Left kidney (tissue), 8 donors: ENCODE results near the gene SMPD2. TPM values are rescaled to one million over a fixed set of nuclear protein-coding genes. Genes with fewer than 3 reads are reported as not detected.
A peak's percentile ranks its signal among the peaks of the same experiment; 100 is the strongest.

Experiments used
- DNase-seq: peaks from one replicate; pipeline ENCODE4 v3.0.0-alpha.2; 2013
- long read RNA-seq, 8 donors: transcript quantifications; one replicate each; lab custom pipeline, GENCODE V29; 2026
- polyA plus RNA-seq: library from polyadenylated mRNA; unstranded; fragments of 120-200 nt; gene quantifications from one replicate; pipeline ENCODE4 v1.2.1, GENCODE V29; 2013; ENCODE audit not compliant: insufficient read length

The SMPD2 gene, protein sequence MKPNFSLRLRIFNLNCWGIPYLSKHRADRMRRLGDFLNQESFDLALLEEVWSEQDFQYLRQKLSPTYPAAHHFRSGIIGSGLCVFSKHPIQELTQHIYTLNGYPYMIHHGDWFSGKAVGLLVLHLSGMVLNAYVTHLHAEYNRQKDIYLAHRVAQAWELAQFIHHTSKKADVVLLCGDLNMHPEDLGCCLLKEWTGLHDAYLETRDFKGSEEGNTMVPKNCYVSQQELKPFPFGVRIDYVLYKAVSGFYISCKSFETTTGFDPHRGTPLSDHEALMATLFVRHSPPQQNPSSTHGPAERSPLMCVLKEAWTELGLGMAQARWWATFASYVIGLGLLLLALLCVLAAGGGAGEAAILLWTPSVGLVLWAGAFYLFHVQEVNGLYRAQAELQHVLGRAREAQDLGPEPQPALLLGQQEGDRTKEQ
- polyA plus RNA-seq: 12.9 TPM
- long read RNA-seq, donor 1, transcript SMPD2-201 (10 exons, 1,645 nt): major isoform, 6 of 16 reads
- long read RNA-seq, donor 1, partial matches to known transcripts: 8 of 16 reads
- long read RNA-seq, donor 1, other reads (novel, unspliced or antisense): 0 of 16 reads
- long read RNA-seq, donor 2, partial matches to known transcripts: 7 of 9 reads
- long read RNA-seq, donor 2, other reads (novel, unspliced or antisense): 0 of 9 reads
- long read RNA-seq, donor 3: 0 reads
- long read RNA-seq, donor 4: 0 reads
- long read RNA-seq, donor 5, transcript SMPD2-201 (10 exons, 1,645 nt): major isoform, 5 of 41 reads
- long read RNA-seq, donor 5, partial matches to known transcripts: 34 of 41 reads
- long read RNA-seq, donor 5, other reads (novel, unspliced or antisense): 0 of 41 reads
- long read RNA-seq, donor 6, partial matches to known transcripts: 0 of 6 reads
- long read RNA-seq, donor 6, other reads (novel, unspliced or antisense): 0 of 6 reads
- long read RNA-seq, donor 7, transcript SMPD2-201 (10 exons, 1,645 nt): major isoform, 5 of 6 reads
- long read RNA-seq, donor 7, partial matches to known transcripts: 0 of 6 reads
- long read RNA-seq, donor 7, other reads (novel, unspliced or antisense): 0 of 6 reads
- long read RNA-seq, donor 8, partial matches to known transcripts: 0 of 1 reads
- long read RNA-seq, donor 8, other reads (novel, unspliced or antisense): 0 of 1 reads

GRCh38 chr6:109440331-109441068, at the start of gene SMPD2, which contains the start of gene PPIL6:
TSS of gene SMPD2 (plus strand) at chr6:109440724. CDS start at chr6:109441122, 398 bp downstream.
TSS of gene PPIL6 (minus strand) at chr6:109440628. CDS start at chr6:109440590, 38 bp downstream.
- DNase-seq: peak; percentile 94

DNA sequence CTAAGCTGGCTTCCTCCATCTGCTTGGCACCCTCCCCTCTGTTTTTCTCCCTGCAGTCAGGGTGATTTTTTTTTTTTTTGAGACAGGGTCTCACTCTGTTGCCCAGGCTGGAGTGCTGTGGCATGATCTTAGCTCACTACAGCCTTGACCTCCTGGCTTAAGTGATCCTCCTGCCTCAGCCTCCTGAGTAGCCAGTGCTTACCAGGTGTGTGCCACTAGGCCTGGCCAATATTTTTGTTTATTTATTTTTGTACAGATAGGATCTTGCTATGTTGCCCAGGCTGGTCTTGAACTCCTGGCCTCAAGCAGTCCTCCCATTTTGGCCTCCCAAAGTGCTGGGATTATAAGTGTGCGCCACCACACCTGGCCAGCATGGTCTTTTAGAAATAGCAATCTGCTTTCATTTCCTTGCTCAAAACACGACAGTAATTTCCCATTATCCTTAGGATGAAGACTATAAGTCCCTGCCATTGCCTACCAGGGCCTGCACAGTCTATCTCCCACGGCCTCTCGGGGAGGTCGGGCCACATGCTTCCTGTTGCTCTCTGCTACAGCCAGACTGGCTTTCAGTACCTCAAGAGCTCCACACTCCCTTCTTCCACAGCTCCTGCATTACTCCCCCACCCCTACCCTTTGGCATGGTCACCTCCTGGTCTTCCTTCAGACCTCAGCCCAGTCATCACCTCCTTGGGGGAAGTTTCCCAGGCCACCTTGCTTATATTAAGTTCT, 47.2 kb upstream of the SMPD2 start:
- DNase-seq: no peak

DNA sequence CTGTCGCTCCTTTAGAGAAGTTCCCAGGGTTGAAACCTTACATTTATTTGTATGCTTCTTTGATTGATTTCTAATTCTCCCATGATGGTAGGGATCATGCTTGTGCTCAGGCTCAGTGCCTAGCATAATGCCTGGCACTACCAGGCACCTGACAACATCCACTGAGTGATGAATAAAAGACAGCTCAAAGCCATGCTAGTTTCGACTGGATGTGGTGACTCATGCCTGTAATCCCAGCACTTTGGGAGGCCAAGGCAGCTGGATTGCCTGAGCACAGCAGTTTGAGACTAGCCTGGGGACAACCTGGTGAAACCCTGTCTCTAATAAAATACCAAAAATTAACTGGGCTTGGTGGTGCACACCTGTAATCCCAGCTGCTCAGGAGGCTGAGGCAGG, 46.6 kb upstream of the SMPD2 start:
- no peak for DNase-seq

- no peak for DNase-seq
Observed at GRCh38 chr6:109396046-109396718, 44.3 kb upstream of the SMPD2 start.

GRCh38 chr6:109397020-109397419, 43.5 kb upstream of the SMPD2 start:
- DNase-seq: no peak

DNA sequence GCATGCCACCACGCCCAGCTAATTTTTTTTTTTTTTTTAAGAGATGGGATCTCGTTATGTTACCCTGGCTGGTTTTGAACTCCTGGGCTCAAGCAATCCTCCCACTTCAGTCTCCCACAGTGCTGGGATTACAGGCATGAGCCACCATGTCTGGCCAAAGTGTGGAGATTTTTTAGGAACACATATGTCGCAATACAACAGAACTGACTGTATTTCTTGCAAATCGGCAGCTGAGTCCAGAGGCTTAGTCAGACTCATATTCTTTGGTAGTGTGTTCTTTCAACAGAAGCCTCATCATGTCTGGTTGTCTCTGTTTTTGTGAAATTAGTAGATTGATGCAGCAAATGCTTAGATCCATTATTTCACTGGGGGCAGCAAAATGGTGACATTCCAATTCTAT, 34.3 kb upstream of the SMPD2 start:
- DNase-seq: no peak

- no peak for DNase-seq
Observed at GRCh38 chr6:109411034-109411433, 29.5 kb upstream of the SMPD2 start.

DNA sequence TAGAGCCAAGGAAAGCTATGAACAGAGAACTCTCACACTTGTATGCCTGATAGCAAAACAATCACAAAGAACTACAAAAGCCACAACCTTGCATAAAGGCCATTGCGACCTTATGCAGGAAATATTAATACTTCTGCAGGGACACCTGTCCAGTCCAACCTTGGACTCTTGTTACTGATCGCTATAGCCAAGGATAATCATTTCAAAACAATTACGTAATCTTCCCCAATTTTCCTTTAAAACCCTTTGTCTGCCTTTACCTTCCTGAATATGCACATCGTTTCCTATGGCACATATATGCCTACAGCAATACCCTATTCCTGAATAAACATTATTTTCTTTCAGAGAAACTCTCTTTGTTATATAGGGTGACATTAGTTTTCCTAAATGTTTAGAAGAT, 22.9 kb upstream of the SMPD2 start:
- no peak for DNase-seq

DNA sequence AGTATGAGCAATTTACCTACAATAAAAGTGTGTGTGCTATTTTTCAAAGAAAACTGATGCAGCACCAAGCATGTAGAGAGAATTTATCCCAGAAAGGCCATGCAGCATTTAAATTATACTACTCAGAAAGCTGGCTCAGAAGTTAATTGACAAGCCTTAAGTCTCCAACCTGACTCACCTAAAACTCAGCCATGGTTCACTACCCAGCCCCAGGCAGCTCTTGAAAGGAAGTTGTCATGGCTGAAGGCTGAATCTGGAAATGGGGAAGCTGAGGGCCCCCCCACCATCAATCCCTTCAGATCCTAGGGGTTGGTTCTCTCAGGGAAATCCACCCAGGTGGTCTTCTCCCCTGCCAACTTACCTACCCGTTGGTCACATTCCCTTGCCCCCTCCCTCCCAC, 19.8 kb upstream of the SMPD2 start:
- DNase-seq: no peak

DNA sequence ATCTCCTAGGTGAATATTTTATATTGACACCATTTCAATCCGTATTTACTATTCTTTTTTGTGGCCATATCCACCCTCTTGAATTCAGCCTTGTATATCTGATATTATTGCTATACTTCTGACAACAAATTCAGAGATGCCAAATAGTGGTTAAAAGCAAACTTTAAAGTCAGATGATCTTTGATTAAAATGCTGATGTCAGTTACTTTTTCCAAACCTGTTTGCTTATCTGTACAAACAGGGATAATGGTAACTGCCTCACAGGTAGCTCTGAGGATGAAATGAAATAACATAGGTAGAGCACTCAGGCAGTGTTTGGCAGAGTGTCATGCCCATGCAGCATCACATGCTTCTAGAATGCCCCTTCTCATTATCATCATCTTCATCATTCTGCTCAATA, 19.3 kb upstream of the SMPD2 start:
- no peak for DNase-seq

- no peak for DNase-seq
Observed at GRCh38 chr6:109424946-109425345, 15.6 kb upstream of the SMPD2 start.

- peak; percentile 38 for DNase-seq
Observed at GRCh38 chr6:109428889-109429477, 11.5 kb upstream of the SMPD2 start.

DNA sequence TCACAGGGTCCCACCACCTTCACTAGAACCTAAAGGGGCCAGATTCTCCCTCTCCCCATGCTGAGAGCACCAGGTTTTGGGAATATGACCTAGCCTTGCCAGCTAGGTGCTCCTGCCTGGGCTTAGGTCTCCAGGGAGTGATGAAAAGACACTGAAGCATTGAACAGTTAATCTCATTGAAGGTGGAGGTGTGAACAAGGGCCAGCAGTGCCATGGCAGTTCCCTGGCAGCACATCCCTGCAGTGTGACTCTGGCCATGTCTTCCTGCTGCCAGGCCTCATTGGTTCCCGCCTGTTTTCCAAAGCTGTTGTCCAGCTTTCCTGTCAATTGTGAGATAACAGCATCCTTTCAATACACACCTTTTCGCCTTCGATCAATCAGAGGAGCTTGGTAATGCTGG, 11.0 kb upstream of the SMPD2 start:
- no peak for DNase-seq

- no peak for DNase-seq
Observed at GRCh38 chr6:109434456-109434855, 6.1 kb upstream of the SMPD2 start.

DNA sequence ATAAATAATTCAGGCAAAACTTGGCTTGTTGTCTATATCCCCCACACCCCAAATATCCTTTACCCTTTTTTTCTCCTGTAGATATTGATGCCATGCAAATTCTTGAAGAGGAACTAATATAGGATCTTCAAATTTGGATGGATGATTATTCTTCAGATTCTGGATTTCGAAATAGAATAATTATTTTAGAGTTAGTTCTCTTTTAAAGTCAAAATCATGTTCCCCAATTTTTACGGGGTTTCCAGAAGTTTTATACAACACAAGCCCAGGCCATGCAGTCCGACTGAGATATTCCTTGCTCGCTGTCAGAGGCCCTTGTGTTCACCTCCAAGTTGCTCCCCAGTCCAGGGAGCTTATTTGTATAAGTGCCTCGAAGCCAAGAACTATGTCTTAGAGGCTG, 4.5 kb upstream of the SMPD2 start:
- DNase-seq: no peak

GRCh38 chr6:109441069-109441816, 719 bp downstream of the SMPD2 start:
- no peak for DNase-seq

DNA sequence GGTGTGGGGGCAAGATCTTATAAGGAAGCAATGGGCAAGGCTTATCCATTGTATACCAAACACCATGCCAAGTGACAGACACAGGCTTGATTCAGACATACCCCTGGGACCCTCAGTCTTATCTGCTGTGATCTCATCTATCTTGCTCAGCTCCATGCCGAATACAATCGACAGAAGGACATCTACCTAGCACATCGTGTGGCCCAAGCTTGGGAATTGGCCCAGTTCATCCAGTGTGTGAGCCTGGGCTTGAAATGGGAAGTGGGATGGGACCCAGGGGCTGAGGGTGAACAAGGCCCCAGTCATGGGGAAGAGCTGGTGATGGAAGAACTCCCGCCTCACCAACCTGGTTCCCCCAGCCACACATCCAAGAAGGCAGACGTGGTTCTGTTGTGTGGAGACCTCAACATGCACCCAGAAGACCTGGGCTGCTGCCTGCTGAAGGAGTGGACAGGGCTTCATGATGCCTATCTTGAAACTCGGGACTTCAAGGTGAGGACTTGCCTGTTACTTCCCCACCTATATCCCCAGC, 1.9 kb downstream of the SMPD2 start:
- no peak for DNase-seq

DNA sequence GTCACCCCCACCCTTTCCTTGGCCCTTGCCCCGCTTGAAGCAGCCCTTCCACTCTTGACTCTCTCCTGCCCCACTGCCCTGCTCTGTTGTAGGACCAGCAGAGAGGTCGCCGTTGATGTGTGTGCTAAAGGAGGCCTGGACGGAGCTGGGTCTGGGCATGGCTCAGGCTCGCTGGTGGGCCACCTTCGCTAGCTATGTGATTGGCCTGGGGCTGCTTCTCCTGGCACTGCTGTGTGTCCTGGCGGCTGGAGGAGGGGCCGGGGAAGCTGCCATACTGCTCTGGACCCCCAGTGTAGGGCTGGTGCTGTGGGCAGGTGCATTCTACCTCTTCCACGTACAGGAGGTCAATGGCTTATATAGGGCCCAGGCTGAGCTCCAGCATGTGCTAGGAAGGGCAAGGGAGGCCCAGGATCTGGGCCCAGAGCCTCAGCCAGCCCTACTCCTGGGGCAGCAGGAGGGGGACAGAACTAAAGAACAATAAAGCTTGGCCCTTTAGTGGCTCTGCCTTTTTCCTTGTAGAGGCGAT, 3.0 kb downstream of the SMPD2 start:
- DNase-seq: no peak

GRCh38 chr6:109445382-109445781, 4.9 kb downstream of the SMPD2 start:
- no peak for DNase-seq
